Memory B cell (primary cell): ENCODE results near the gene SOS1.

ENCODE experiments used
- ATAC-seq: fragments of 150-1000 bp; cut with Tn5 transposase; 2 replicates; pipeline ENCODE4 v1.10.0; 2021; ENCODE audit warnings: low read depth, mild to moderate bottlenecking, moderate library complexity
- DNase-seq, 2 donors: peaks; one replicate each; pipeline ENCODE4 v3.0.0; 2022; ENCODE audit warnings: low spot score in 2 of 2
- H3K27ac Mint-ChIP-seq: one replicate; pipeline ENCODE4 v1.8.0; 2022; ENCODE audit warnings: mild to moderate bottlenecking, moderate library complexity, mixed read lengths
- H3K27me3 Mint-ChIP-seq: one replicate; pipeline ENCODE4 v1.8.0; 2022; ENCODE audit warnings: mixed read lengths
- H3K36me3 Mint-ChIP-seq: one replicate; pipeline ENCODE4 v1.8.0; 2022; ENCODE audit warnings: mild to moderate bottlenecking, mixed read lengths
- H3K4me1 Mint-ChIP-seq: one replicate; pipeline ENCODE4 v1.8.0; 2022; ENCODE audit warnings: mixed read lengths
- H3K4me3 Mint-ChIP-seq: one replicate; pipeline ENCODE4 v1.8.0; 2022; ENCODE audit warnings: mild to moderate bottlenecking, moderate library complexity, mixed read lengths
- H3K9me3 Mint-ChIP-seq: one replicate; pipeline ENCODE4 v1.8.0; 2022; ENCODE audit warnings: mixed read lengths

The SOS1 gene

GRCh38 chr2:39017334-39017733 is 103.5 kb downstream of the SOS1 start:
- H3K9me3 Mint-ChIP-seq: no peaks in the 10 kb centered on the region
- H3K27me3 Mint-ChIP-seq: no peaks in the 10 kb centered on the region
- H3K4me3 Mint-ChIP-seq: no peak overlapping the region
- ATAC-seq: no peak
- H3K36me3 Mint-ChIP-seq: peaks cover 11% of the 10 kb centered on the region
- H3K4me1 Mint-ChIP-seq: no peaks in the 10 kb centered on the region
- no peak for DNase-seq
- H3K27ac Mint-ChIP-seq: no peak overlapping the region

GRCh38 chr2:39015424-39015823 is 105.4 kb downstream of the SOS1 start:
- Mint-ChIP-seq H3K4me1 (no peaks in the 10 kb centered on the region), H3K27ac (no peak overlapping the region), H3K4me3 (no peak overlapping the region), H3K27me3 (no peaks in the 10 kb centered on the region), H3K9me3 (no peaks in the 10 kb centered on the region), H3K36me3 (peaks cover 20% of the 10 kb centered on the region)
- no peak for DNase-seq
- ATAC-seq: no peak

- ATAC-seq: no peak
Measured at GRCh38 chr2:39013871-39014270, 107.0 kb downstream of the SOS1 start.

GRCh38 chr2:39008665-39009064 is 112.2 kb downstream of the SOS1 start:
- no peak for ATAC-seq
- DNase-seq: no peak
- Mint-ChIP-seq H3K27ac (peak overlapping the region; percentile 73), H3K9me3 (peaks cover 6% of the 10 kb centered on the region), H3K27me3 (no peaks in the 10 kb centered on the region), H3K4me1 (peaks cover 15% of the 10 kb centered on the region), H3K4me3 (peak overlapping the region; percentile 25), H3K36me3 (peaks cover 43% of the 10 kb centered on the region)

More at GRCh38 chr2:39013871-39014270, 107.0 kb downstream of the SOS1 start:
- peaks cover 5% of the 10 kb centered on the region for H3K4me1 Mint-ChIP-seq
- H3K4me3 Mint-ChIP-seq: no peak overlapping the region
- H3K9me3 Mint-ChIP-seq: peaks cover 5% of the 10 kb centered on the region
- no peaks in the 10 kb centered on the region for H3K27me3 Mint-ChIP-seq
- H3K36me3 Mint-ChIP-seq: peaks cover 30% of the 10 kb centered on the region
- DNase-seq: no peak
- H3K27ac Mint-ChIP-seq: no peak overlapping the region

GRCh38 chr2:39007875-39008504 is 112.9 kb downstream of the SOS1 start:
- Mint-ChIP-seq H3K9me3 (peaks cover 6% of the 10 kb centered on the region), H3K4me3 (no peak overlapping the region), H3K4me1 (peaks cover 15% of the 10 kb centered on the region), H3K36me3 (peaks cover 39% of the 10 kb centered on the region), H3K27me3 (no peaks in the 10 kb centered on the region), H3K27ac (peak overlapping the region; percentile 73)
- no peak for DNase-seq
- ATAC-seq: peak; percentile 68

- no peak overlapping the region for H3K27ac Mint-ChIP-seq
- H3K4me1 Mint-ChIP-seq: peaks cover 3% of the 10 kb centered on the region
- peaks cover 31% of the 10 kb centered on the region for H3K36me3 Mint-ChIP-seq
- no peak overlapping the region for H3K4me3 Mint-ChIP-seq
- H3K27me3 Mint-ChIP-seq: no peaks in the 10 kb centered on the region
- ATAC-seq: no peak
- H3K9me3 Mint-ChIP-seq: no peaks in the 10 kb centered on the region
- DNase-seq: no peak
Measured at GRCh38 chr2:39000552-39000951, 120.3 kb downstream of the SOS1 start.

- Mint-ChIP-seq H3K27ac (no peak overlapping the region), H3K4me1 (peaks cover 3% of the 10 kb centered on the region), H3K36me3 (peaks cover 34% of the 10 kb centered on the region), H3K27me3 (no peaks in the 10 kb centered on the region), H3K4me3 (no peak overlapping the region), H3K9me3 (no peaks in the 10 kb centered on the region)
- DNase-seq (no peak), ATAC-seq (no peak)
Measured at GRCh38 chr2:38997781-38998180, 123.1 kb downstream of the SOS1 start.

GRCh38 chr2:38991899-38992298 is 129.0 kb downstream of the SOS1 start:
- no peak overlapping the region for H3K4me3 Mint-ChIP-seq
- no peak for DNase-seq
- no peak overlapping the region for H3K27ac Mint-ChIP-seq
- H3K36me3 Mint-ChIP-seq: peaks cover 15% of the 10 kb centered on the region
- ATAC-seq: no peak
- H3K9me3 Mint-ChIP-seq: no peaks in the 10 kb centered on the region
- H3K27me3 Mint-ChIP-seq: no peaks in the 10 kb centered on the region
- H3K4me1 Mint-ChIP-seq: no peaks in the 10 kb centered on the region

- Mint-ChIP-seq H3K4me3 (no peak overlapping the region), H3K4me1 (no peaks in the 10 kb centered on the region), H3K9me3 (no peaks in the 10 kb centered on the region), H3K27ac (no peak overlapping the region), H3K36me3 (peaks cover 17% of the 10 kb centered on the region), H3K27me3 (no peaks in the 10 kb centered on the region)
- DNase-seq: no peak
- no peak for ATAC-seq
Measured at GRCh38 chr2:38988716-38989115, 132.1 kb downstream of the SOS1 start.

GRCh38 chr2:38982498-38982897 is 138.4 kb downstream of the SOS1 start:
- no peak overlapping the region for H3K27ac Mint-ChIP-seq

GRCh38 chr2:38981670-38982357 is 139.0 kb downstream of the SOS1 start:
- Mint-ChIP-seq H3K36me3 (peaks cover 13% of the 10 kb centered on the region), H3K27ac (no peak overlapping the region), H3K27me3 (no peaks in the 10 kb centered on the region)

More at GRCh38 chr2:38982498-38982897, 138.4 kb downstream of the SOS1 start:
- no peaks in the 10 kb centered on the region for H3K4me1 Mint-ChIP-seq
- peaks cover 15% of the 10 kb centered on the region for H3K36me3 Mint-ChIP-seq
- H3K4me3 Mint-ChIP-seq: no peak overlapping the region
- no peaks in the 10 kb centered on the region for H3K27me3 Mint-ChIP-seq
- no peaks in the 10 kb centered on the region for H3K9me3 Mint-ChIP-seq
- no peak for ATAC-seq
- DNase-seq: no peak

GRCh38 chr2:38981003-38981669 is 139.7 kb downstream of the SOS1 start:
- H3K4me3 Mint-ChIP-seq: no peak overlapping the region
- DNase-seq (no peak), ATAC-seq (no peak)
- H3K36me3 Mint-ChIP-seq: peaks cover 13% of the 10 kb centered on the region
- H3K9me3 Mint-ChIP-seq: no peaks in the 10 kb centered on the region
- no peaks in the 10 kb centered on the region for H3K4me1 Mint-ChIP-seq
- no peak overlapping the region for H3K27ac Mint-ChIP-seq
- H3K27me3 Mint-ChIP-seq: no peaks in the 10 kb centered on the region

More at GRCh38 chr2:38981670-38982357, 139.0 kb downstream of the SOS1 start:
- Mint-ChIP-seq H3K4me1 (no peaks in the 10 kb centered on the region), H3K9me3 (no peaks in the 10 kb centered on the region), H3K4me3 (no peak overlapping the region)
- no peak for ATAC-seq
- no peak for DNase-seq

- peak overlapping the region; percentile 56 for H3K27ac Mint-ChIP-seq
- ATAC-seq: no peak
- peaks cover 5% of the 10 kb centered on the region for H3K36me3 Mint-ChIP-seq
- H3K4me1 Mint-ChIP-seq: no peaks in the 10 kb centered on the region
- no peaks in the 10 kb centered on the region for H3K27me3 Mint-ChIP-seq
- H3K9me3 Mint-ChIP-seq: no peaks in the 10 kb centered on the region
- no peak overlapping the region for H3K4me3 Mint-ChIP-seq
- no peak for DNase-seq
Measured at GRCh38 chr2:38978908-38979307, 141.9 kb downstream of the SOS1 start.

GRCh38 chr2:38978296-38978903 is 142.5 kb downstream of the SOS1 start:
- DNase-seq (no peak), ATAC-seq (no peak)
- no peaks in the 10 kb centered on the region for H3K9me3 Mint-ChIP-seq
- no peak overlapping the region for H3K4me3 Mint-ChIP-seq
- peaks cover 1% of the 10 kb centered on the region for H3K36me3 Mint-ChIP-seq
- no peaks in the 10 kb centered on the region for H3K4me1 Mint-ChIP-seq
- H3K27ac Mint-ChIP-seq: peak overlapping the region; percentile 56
- H3K27me3 Mint-ChIP-seq: no peaks in the 10 kb centered on the region
